Measurements from ENCODE around the gene KIAA0319L.
"Not testable (repeated sequence)": the region's sequence is repeated elsewhere in the genome, so short reads cannot be mapped to it uniquely, and the experiment has no call there.

Gene KIAA0319L

GRCh38 chr1:35580949-35581388, 23.8 kb upstream of the KIAA0319L start:
- DNase-seq = no peak

- peak; percentile 38 to 46 for DNase-seq
Measured at GRCh38 chr1:35577071-35577998, 20.1 kb upstream of the KIAA0319L start.

GRCh38 chr1:35576766-35577070, 19.5 kb upstream of the KIAA0319L start:
- DNase-seq = not testable (repeated sequence)

- DNase-seq = no peak
Measured at GRCh38 chr1:35576061-35576765, 19.0 kb upstream of the KIAA0319L start.

DNA sequence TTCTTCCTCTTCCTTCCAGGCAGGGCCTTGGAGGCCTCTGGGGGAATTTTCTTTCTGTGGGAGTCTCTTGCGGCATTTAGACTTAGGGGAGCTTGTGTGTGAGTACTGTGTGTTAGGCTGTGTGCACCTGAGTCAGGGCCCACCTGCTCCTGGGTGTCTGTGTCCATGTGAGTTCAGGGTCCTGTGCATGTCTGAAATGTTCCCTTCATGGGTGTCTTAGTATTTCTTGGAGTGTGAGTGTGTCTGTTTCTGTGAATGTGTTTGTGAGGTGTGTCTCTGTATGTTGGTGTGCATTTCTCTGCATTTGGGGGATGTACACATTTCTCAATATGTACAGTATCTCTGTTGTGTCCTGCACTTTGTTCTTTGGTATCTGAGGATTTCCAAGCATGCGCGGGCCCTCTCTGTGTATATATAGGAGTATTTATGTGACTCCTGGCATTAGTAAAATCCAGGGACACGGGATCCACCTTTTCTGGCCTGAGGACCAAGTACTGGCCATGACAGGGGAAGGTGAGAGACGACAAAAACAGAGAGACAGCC, 18.3 kb upstream of the KIAA0319L start:
- DNase-seq = no peak

GRCh38 chr1:35574655-35575415, 17.6 kb upstream of the KIAA0319L start:
- DNase-seq = no peak

DNA sequence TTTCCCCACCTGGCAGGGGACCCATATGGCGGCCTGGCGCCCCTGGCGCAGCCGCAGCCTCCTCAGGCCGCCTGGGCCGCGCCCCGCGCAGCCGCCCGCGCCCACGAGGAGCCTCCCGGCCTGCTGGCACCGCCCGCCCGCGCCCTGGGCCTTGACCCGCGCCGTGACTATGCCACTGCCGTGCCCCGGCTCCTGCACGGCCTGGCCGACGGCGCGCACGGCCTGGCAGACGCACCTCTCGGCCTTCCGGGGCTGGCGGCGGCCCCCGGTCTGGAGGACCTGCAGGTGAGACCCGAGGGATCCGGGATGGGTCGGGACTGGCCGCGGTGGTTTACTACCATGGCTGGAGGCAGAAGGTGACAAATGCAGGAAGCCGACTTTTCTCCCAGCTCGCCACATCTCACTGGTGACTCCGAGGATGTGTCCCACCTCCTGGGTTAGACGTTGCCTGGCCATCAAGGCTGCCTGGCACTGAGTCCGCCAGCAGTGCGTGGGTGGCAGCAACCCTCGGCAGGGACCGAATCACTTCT, 17.0 kb upstream of the KIAA0319L start:
- no peak for DNase-seq

DNA sequence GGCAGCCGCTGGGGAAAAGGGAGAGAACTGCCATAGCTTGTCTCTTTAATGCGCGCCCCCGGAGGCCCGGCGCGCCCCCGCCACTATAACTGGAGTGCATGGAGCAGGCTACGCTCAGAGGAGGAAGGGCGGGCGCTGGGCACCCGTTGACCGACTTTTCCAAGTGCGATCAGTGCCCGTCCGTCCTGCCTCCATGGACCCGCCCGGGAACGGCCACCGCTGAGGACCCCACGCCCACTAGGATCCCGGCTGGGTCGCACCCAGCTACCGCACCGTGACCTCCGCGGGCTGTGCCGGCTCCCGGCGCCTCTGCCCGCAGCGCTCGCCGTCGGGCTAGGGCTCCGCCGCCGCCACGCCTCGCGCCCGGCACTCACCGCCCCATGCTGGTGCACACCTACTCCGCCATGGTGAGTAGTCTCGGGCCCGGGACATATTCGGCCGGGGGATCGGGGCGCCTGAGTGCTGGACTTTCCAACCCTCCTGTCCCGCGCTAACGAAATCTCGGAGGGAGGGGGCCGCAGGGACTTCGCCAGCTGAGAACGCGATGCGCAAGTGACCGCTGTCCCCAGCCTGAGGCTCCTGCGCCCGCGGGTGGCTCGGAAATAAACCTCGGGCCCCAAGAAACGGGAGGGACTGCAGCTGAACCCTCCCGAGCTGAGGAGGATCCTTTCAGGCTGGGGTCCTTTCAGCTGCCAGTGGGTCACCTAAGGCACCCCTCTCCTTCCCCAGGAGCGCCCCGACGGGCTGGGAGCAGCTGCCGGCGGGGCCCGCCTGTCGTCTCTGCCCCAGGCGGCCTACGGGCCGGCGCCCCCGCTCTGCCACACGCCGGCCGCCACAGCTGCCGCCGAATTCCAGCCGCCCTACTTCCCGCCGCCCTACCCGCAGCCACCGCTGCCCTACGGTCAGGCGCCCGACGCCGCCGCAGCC, 16.3 kb upstream of the KIAA0319L start, which contains the start of gene TFAP2E:
TSS of gene TFAP2E (plus strand) at position 117 of the 927 bp plus-strand sequence. CDS start at position 381, 264 bp downstream.
- DNase-seq = no peak

DNA sequence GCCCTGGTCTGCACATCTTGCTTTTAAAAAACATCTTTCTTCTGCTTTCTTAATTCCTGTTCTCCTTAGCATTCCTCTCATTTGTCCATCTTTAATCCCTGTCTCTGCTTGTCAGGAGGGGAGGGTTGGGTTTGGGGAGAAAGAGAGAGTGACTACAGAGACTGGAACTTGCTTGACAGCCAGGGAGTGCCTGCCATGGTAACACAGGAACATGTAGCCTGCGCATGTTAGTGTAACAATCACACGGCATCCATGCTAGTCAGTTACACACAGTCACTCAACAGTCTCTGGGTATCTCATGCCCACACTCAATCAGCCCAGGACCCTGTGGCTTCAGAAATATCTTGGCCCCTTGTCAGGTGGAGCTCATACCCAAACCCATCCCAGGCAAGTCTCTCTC, 15.1 kb upstream of the KIAA0319L start:
- no peak for DNase-seq

- no peak for DNase-seq
Measured at GRCh38 chr1:35571263-35571662, 14.1 kb upstream of the KIAA0319L start.

GRCh38 chr1:35570589-35571137, 13.5 kb upstream of the KIAA0319L start:
- DNase-seq = no peak

DNA sequence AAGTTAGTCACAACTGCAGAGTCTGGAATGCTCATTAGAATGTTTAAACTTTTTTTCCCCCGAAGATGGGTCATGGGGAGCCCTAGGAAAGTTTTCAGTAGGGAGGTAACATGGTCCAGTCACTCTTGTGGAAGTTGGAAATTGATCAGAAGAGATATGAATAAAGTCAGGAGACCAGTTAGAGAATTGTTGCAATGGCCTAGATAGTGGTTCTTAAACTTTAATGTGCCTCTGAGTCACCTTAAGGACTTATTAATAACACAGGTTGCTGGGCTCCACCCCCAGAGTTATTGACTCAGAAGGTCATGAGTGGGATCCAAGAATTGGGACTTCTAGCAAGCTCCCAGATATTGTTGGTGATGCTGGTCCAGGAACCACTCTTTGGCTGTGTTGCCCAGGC, 12.7 kb upstream of the KIAA0319L start:
- no peak for DNase-seq

DNA sequence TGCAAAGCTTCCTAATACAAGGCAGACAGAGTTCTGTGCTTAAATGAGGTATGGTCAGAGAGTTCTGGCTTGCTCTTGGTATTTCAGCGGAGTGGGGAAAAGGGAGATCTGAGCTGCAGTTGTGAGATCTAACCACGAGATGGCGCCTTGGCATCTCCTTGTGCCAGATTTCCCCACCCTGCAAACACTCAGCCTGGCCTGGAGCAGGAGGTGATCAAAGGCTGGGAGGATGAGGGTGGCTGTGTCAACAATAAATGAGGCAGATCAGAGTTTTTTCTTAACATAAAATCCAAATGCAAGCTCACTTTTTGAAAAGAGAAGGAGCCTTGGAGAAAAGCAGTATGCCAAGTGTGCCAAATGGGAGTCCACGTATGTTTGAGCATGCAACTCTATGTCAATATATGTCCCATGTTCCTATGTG, 11.8 kb upstream of the KIAA0319L start:
- DNase-seq = peak; percentile 52 to 54

GRCh38 chr1:35567947-35568558, 10.8 kb upstream of the KIAA0319L start:
- no peak for DNase-seq

GRCh38 chr1:35565742-35566133, 8.5 kb upstream of the KIAA0319L start:
- DNase-seq = no peak

- no peak for DNase-seq
Measured at GRCh38 chr1:35564884-35565741, 7.9 kb upstream of the KIAA0319L start.

GRCh38 chr1:35564037-35564883, 7.1 kb upstream of the KIAA0319L start:
- DNase-seq = peak; percentile 69 to 75

- no peak for DNase-seq
Measured at GRCh38 chr1:35563166-35563565, 6.0 kb upstream of the KIAA0319L start.
